NCI-H2171 treated with DMSO at 0.1 percent for 48 hours (cell line): ENCODE data around the gene G2E3.
A peak's percentile ranks its signal among the peaks of the same experiment; 100 is the strongest.

Experiments used
- DNase-seq: peaks from one replicate; lab custom pipeline; 2025; lab: John Stamatoyannopoulos, UW

G2E3 gene

GRCh38 chr14:30656190-30656632, 97.3 kb downstream of the G2E3 start:
- peak; percentile 30 for DNase-seq

- no peak for DNase-seq
Observed at GRCh38 chr14:30657050-30657449, 98.1 kb downstream of the G2E3 start.

GRCh38 chr14:30657606-30658163, 98.7 kb downstream of the G2E3 start:
- DNase-seq, result peak; percentile 7

- no peak for DNase-seq
Observed at GRCh38 chr14:30658645-30659044, 99.7 kb downstream of the G2E3 start.

- DNase-seq, result no peak
Observed at GRCh38 chr14:30669594-30669993, 110.6 kb downstream of the G2E3 start.
